GM19238 (cell line): ENCODE results near the gene CD7.

ENCODE experiments used
- DNase-seq: peaks from one replicate; pipeline ENCODE4 v3.0.0; 2011; ENCODE audit warnings: low spot score; ENCODE audit not compliant: insufficient read length

The CD7 gene

DNA sequence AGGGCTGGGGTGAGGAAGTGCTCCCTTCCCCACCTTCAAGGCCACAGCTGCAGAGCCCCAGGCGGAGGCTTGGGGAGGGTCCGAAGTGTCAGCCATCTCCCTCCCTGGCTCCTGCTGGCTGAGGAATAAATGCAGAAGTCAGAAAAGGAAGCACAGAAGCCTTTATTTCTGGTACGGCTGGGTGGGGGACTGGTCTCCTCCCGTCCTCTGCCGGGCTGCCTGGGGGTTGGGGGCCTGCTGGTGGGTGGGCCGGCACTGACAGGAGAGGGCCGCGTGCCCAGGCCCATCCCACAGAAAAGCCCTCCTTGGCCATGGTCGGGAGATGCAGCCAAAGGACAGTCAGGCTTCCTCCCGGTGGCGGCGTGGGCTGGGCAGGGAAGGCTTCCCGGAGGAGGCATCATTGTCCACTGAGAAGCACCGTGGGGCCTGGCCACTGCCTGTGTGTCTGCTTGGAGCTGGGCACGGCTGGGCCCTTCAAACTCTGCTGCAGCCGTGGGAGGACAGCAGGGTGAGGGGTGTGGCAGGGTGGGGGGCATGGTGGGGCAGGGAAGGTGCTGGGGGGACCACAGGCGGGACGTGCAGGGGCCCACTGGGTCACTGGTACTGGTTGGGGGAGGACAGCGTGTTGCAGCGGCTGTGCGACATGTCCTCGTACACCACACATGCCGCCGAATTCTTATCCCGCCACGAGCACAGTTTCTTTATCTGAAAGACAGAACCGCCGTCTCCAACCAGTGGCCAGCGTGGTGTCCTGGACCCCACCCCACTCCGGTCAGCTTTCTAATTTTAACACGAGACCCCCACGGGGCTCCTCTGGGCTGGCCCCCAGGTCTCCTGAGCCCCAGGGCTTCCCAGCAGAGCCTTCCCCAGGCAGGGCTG, 2.4 kb downstream of the CD7 start:
- DNase-seq = no peak

DNA sequence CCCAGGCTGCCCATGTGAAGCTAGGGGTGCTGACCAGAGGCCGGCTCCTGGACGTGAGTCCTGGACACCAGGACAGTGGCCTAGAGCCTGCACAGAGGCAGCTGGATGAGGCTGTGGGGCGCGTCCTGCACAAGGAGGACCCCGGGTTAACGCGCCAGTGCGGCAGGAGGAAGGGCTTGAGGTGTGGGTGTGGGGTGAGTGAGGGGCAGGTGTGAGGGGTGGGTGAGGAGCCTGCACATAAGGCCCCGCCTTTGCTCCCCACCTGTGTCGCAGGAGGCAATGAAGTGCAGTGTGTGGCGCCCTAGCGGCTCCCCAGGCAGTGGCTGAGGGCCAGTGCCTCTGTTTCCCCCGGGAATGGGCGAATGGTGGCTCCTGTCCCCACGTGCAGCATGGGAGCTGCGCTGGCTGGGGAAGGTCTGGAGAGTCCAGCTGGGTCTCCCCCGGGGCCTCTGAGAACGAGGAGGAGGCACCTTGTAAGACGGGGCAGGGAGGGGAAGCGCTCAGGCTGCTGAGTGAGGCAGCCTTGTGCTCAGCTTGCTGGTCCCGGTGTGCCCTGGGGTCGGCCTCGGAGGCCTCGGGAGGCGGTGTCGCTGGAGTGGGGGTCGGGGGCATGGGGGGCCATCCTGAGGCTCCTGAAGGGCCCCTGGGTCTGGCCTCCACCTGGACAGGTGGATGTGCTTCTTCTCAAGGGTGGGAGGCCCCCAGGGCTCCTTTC, 3.2 kb downstream of the CD7 start:
- no peak for DNase-seq

DNA sequence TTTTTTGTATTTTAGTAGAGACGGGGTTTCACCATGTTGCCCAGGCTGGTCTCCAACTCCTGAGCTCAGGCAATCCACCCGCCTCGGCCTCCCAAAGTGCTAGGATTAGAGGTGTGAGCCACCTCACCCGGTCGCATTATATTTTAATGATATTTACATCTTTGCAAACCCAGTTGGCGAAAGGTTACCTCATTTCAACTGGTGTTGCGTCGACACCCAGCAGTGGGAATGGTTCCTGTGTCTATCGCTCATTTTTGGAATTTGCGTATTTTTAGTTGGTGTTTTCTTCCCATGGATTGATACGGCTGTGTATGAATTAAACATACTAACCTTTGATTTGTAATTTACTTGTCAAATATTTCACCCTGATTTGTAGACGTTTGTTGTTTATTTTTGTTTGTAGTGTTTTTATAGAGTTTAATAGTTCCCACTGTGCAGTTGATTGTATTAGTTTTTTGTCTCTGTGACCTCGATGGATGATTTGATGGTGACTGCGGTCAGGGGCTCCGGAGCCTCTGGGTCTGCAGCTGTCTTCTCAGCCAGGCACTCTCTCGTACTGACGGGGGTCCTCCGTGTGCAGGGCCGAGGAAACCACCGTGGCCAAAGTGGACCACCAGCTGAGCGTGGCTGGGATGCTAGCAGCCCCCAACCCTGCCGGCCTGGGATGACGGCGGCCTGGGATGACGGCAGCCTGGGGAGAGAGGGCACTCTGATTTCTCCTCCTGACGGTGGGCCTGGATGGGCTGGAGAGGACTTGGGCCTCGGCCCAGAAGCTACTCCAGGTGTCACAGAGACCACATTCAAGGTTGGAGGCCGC, 4.0 kb downstream of the CD7 start:
- no peak for DNase-seq

DNA sequence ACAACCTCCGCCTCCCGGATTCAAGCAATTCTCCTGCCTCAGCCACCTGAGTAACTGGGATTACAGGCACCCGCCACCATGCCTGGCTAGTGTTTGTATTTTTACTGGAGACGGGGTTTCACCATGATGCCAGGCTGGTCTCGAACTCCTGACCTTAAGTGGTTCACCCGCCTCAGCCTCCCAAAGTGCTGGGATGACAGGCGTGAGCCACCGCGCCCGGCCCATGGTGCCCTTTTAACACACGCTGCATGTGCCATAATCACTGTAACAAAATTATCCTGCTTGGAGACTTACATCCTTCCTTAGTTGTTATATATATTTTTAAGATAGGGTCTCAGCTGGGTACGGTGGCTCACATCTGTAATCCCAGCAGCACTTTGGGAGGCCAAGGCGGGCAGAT, 5.4 kb downstream of the CD7 start:
- DNase-seq = no peak

DNA sequence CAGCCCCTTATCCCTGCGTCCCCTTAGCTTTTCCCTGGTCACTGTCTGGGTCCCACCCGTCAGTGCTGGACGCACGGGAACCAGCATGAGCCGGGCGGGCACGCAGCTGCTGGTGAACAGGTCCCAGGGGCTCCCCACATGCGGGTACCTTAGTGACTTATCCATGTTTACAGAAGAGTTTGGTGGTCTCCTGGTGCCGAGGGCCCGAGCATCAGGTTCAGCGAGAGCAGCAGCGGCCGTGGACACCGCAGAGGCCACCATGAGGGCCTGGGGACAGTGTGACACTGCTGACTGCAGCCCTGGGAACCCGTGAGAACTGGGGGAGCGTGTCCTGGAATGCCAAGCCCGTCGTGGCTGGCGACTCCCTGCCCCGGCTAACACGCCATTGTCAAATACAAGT, 6.5 kb downstream of the CD7 start:
- DNase-seq = no peak

DNA sequence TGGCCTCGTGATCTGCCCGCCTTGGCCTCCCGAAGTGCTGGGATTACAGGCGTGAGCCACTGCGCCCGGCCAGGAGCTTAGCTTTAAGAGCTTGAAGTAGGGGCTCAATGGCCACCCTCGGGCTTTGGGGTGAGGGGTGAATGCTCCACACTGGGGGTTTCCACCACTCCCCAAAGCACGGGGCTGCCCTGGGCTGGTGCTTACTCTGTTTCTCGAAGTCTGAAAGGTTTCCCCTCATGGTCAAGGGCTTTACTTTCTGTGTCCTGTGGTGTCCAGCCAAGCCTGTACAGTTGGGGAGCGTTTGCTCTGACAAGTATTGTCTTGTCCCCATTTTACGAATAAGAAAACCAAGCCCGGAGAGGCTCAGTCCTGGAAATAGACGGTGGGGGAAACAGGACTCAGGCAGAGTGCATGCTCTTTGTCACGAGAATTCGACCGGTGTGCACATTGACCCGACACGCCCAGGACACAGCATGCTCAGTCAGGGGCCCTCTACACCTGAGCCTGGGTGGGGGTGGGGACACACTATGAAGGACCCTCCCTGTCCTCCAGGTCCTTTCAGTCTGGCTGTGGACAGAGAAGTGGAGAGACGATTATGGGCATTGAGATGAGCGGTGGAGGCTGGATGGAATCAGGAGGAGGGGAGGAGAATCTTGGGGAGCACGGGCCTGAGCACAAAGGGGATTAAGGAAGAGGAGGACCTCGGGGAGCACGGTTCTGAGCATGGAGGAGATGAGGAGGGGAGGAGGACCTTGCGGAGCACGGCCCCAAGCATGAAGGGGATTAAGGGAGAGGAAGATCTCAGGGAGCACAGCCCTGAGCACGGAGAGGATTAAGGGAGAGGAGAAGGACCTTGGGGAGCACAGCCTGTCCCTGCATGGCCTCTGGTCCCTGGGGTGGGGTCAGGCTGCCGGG, 7.5 kb downstream of the CD7 start:
- no peak for DNase-seq

DNA sequence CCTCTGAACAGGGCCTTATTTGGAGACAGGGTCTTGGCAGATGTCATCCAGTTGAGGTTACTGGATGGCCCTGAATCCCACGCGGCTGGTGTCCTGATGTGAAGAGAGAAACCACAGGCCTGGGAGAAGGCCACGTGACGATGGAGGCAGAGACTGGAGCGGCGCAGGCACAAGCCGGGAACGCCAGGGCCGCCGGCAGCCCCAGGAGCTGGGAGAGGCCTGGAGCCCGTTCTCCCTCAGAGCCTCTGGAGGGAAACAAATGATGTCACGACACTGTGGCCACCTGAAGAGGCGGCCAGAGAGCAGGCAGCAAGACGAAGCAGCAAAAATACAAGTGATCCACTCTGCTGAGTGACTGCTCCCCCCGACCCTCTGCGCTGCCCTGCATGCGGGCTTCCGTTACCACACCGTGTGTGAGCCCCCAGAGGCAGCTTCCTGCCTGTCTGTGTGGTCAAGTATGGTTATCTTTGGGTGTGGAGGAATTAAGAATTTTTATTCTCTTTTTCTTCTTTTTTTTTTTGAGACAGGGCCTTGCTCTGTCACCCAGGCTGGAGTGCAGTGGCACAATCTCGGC, 11.6 kb downstream of the CD7 start:
- DNase-seq = no peak

DNA sequence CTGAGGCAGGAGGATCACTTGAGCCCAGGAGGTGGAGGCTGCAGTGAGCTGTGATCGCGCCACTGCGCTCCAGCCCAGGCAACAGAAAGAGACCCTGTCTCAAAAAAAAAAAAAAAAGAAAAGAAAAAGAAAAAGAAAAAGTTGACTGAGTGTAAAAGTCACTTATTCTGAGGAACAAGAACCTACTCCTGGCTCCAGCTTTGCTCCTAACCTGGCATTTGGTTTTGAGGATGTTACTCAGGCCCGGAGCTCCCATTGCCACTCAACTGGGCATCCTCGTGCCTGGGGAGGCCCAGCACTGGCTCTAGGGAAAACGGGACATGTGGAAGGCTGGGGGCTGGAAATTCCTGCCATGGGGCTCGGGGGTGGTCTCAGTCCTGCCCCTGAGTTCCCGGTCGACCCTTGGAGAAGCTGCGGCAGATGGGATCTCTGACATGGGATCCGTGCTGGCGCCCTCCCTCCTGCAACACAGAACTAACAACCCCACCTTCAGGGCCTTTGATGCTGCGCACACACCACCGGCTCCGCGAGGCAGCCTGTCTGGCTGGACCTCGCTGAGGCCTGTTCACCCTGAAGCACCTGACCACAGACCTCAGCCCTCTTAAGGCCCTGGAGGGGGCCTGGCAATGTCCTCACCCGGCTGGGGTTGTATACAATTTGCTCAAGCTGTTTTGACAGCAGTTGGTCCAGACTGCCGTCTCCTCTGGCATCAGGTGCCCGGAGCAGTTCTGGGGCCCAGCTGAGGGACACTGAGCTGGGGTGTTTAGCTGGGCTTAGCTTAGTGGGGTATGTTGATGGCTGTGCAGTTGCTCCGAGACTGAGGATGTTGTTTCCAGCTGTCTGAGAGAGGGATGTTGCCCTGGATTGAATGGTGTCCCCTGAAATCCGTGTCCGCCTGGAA, 12.3 kb downstream of the CD7 start:
- no peak for DNase-seq

DNA sequence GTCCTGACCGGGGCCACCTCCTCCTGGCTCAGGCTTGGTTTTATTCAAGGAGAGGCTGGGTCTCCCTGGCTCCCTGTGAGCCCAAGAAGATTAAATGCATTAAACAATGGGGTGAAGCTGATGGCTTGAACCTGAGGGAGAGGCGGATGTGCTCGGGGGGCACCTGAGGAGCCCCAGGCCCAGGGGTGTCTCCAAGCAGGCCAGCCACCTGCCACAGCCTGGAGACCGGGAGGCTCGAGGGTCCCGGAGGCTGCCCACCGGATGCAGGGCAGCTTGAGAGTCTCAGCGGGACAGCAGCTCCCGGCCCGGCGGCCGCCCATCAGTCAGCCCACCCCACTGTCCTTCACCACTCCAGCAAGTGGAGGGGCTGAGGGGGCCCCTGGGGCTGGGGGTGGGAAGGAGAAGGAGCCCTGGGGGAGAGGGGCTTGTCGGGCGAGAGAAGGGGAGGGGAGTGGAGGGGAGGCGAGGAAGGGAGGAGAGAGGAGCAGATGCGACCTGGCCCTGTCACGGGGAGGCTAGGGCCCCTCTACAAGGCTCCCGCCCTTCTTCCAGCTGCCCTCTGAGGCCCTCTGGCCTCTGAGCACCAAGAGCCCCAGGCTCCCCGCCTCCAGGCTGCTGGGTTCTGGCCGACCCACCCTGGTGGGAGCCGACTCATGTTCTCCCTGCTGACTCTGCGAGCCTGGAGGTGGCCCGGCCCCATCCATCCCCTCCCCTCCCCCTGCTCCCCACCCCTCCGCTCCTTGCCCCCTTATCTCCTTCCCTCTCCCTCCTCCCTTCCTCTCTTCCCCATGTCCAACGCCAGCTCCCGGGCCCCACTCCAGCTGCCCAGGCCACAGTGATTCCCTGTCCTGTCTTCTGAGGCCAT, 13.2 kb downstream of the CD7 start:
- no peak for DNase-seq

DNA sequence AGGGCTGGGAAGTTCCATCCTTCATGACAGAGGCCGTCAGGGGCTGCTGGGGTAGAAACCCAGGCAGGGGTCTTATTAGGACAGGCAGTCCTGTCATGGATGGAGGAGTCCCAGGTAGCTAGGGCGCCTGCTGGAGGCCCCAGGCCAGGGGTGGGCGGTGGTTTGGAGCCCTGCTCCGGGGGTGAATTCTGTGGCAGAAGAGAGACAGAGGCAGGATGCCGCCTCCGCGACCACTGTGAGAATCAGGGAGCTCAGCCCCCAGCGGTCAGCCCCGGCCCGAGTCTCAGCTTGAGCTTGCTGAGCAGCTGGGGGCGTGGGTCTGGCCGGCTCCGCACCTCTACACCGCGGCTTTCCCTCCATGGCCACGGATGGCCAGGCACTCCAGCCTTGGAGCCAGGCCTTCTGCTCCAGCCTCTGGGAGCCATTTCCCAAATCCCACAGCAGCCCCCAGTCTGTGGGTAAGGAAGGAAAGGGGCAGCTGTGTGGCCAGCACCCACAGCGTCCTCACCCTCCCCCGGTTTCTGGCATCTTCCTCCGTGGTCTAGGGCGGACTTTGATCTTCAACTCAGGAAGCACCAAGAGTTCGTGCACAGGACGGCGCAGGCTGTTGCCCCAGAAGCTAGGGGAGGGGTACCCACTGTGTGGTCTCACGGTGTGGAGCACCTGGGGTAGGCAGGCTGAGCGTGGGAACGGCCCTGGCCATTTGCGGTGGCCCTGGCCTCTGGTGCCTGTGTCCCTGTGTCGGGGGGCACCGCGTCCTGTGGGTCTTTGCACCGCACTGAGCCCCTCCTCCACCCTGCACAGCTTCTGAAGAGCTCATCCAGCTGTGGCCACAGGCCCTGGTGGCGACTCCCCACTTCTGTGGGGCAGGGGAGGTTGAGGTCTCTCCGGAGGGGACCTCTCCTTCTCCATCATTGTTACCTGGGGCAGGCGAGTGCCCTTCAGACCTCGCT, 14.1 kb downstream of the CD7 start:
- no peak for DNase-seq

DNA sequence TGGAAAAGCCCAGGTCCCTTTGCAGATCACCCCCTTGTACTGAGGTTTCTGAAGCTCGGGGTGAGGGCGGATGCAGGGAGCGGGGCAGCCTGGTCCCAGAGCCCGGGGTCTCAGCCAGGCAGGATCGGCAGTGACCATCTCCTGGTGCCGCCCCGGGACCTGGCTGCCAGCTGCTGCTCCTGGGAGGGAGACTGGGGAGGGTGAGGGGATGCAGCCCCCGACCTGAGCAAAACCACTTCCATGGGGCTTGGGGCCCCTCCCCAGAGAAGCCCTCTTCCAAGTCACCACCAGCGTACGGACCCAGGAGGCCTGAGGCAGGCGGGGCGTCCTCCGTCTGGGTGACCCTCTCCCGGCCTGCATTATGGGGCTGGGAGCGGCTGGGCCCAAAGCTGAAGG, 14.8 kb downstream of the CD7 start:
- no peak for DNase-seq

DNA sequence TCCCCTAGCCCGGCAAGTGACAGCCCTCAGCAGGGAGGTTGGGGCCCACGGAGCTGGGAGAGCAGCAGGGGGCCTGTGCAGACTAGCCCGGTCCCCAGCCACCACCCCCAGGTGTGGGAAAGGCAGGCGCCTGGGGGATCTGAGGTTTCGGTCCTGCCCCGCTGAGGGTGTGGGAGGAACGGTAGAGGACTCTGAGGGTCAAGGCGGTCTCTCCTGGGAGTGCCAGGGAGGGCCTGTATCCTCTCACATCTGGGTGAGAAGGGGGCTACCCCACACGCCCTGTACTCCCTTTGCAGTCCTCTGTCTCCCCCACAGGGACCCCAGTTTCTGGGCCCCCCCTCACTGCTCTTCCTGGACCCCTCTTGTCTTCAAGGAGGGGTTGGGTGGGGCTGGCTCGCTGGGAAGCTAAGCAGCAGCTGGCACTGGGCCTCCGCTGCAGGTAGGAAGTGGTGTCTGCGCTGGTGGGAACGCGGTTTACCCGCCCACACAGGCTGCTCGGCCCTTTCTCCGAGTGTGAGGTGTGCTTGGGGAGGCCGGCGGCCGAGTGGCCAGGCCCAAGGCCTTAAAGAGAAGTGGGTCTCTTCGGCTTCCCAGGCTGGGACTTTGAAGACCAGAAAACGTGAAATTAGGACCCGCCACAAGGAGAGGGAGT, 15.4 kb downstream of the CD7 start:
- peak; percentile 59 for DNase-seq

DNA sequence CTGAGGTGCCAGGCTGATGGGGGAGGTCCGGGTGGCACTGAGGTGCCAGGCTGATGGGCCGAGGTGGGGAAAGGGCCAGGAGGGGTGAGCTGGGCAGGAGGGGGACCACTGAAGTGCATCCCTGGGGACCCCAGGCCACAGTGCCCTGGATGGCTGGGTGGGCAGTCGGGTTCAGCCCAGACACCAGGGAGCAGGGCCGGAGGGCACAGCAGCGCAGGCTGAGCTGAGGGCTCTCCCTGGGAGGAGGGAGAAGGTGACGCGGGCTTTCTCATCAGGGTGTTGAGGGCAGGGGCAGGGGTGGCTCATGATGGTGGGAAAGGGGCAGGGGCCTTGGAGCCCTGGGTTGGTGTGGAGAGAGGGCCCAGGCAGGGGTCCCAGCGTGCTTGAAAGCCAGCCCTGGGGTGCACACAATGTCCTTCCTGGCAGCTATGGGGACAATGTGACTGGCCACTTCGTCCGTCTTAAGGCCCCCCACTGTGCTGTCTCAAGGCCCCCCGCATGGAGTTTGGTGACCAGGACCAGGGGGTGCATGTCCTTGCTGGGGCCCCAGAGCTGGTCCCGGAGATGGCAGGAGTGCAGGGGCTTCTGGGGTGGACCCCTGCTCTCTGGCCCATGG, 16.0 kb downstream of the CD7 start:
- no peak for DNase-seq

DNA sequence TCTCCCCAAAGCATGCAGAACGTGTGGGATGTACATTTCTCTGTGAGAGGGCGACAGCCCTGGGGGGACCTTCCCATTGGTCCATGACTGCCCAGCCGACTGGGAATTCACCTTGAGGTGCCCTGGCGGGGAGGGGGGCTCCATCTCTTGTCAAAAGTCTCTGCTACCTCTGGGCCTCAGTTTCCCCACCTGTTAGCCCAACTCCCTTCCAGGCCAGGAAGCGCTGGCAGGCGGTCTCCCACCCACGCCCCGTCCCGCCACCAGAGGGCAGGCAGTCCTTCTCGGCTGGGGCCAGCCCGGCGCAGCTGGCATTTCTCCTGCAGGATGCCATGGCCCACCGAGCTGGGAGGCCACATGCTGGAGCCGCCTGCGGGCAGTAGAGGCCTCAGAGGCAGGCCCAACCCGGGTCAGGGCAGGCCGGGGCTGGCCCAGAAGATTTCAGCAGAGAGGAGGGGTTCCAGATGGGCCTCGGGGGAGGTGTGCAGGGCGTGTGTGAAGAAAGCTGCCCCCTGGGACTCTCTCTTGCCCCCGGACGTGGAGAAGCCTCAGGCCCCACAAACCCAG, 16.6 kb downstream of the CD7 start:
- peak; percentile 56 for DNase-seq

DNA sequence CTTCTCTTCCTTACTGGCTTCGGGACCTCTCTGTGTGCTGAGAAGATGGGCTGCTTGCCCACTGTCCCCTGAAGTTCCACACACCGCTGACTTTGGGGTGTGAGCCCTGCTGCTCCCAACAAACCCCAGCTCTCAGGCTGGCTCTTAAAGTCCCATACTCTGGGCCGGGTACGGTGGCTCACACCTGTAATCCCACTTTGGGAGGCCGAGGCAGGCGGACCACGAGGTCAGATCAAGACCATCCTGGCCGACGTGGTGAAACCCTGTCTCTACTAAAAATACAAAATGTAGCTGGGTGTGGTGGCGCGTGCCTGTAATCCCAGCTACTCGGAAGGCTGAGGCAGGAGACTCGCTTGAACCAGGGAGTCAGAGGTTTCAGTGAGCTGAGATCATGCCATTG, 17.2 kb downstream of the CD7 start:
- DNase-seq = no peak

DNA sequence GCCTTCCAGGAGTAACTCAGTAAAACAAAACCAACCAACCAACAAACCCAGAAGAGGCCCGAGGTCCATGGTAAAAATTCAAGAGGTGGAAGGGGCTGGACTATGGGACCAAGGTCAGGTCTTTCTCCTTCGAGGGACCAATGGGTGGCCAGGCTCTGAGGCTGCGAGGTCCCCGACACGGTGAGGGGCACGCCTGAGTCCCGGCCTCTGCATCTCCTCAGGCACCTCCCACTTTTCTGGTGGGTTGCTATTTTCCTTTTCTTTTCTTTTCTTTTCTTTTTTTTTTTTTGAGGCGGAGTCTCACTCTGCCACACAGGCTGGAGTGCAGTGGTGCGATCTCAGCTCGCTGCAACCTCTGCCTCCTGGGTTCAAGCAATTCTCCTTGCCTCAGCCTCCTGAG, 18.0 kb downstream of the CD7 start:
- DNase-seq = no peak
